Measurements from ENCODE around the gene PTPN20. TPM values are rescaled to one million over a fixed set of nuclear protein-coding genes. Genes with fewer than 3 reads are reported as not detected.

The PTPN20 gene
- total RNA-seq, 1 experiment from 2014 or later, result 13.6 TPM

GRCh38 chr10:47015404-47015803 is 104.2 kb downstream of the PTPN20 start:
- DNase-seq (ENCODE audit: low read depth), result no peak
- in situ Hi-C loops (cut with HindIII; ENCODE audit: low pct_unique_long_range_greater_than_20kb, low sequenced_read_pairs), result no loop called here

- DNase-seq (ENCODE audit: low read depth), result no peak
- in situ Hi-C loops (cut with HindIII; ENCODE audit: low pct_unique_long_range_greater_than_20kb, low sequenced_read_pairs), result no loop called here
Measured at GRCh38 chr10:47016564-47016963, 105.3 kb downstream of the PTPN20 start.

- in situ Hi-C loops (cut with HindIII; ENCODE audit: low pct_unique_long_range_greater_than_20kb, low sequenced_read_pairs), result no loop called here
- no peak for DNase-seq (ENCODE audit: low read depth)
Measured at GRCh38 chr10:47018026-47018735, 107.0 kb downstream of the PTPN20 start.

GRCh38 chr10:47019155-47020145 is 108.2 kb downstream of the PTPN20 start:
- in situ Hi-C loops (cut with HindIII; ENCODE audit: low pct_unique_long_range_greater_than_20kb, low sequenced_read_pairs), result no loop called here
- DNase-seq (ENCODE audit: low read depth), result no peak

GRCh38 chr10:47020471-47020870 is 109.2 kb downstream of the PTPN20 start:
- in situ Hi-C loops (cut with HindIII; ENCODE audit: low pct_unique_long_range_greater_than_20kb, low sequenced_read_pairs), result no loop called here
- no peak for DNase-seq (ENCODE audit: low read depth)

- no peak for DNase-seq (ENCODE audit: low read depth)
- in situ Hi-C loops (cut with HindIII; ENCODE audit: low pct_unique_long_range_greater_than_20kb, low sequenced_read_pairs), result no loop called here
Measured at GRCh38 chr10:47021850-47022249, 110.6 kb downstream of the PTPN20 start.

- DNase-seq (ENCODE audit: low read depth), result no peak
- in situ Hi-C loops (cut with HindIII; ENCODE audit: low pct_unique_long_range_greater_than_20kb, low sequenced_read_pairs), result no loop called here
Measured at GRCh38 chr10:47022311-47023131, 111.3 kb downstream of the PTPN20 start.

GRCh38 chr10:47023237-47024045 is 112.2 kb downstream of the PTPN20 start:
- in situ Hi-C loops (cut with HindIII; ENCODE audit: low pct_unique_long_range_greater_than_20kb, low sequenced_read_pairs), result no loop called here
- DNase-seq (ENCODE audit: low read depth), result no peak

GRCh38 chr10:47024046-47024322 is 112.8 kb downstream of the PTPN20 start:
- DNase-seq (ENCODE audit: low read depth), result no peak
- in situ Hi-C loops (cut with HindIII; ENCODE audit: low pct_unique_long_range_greater_than_20kb, low sequenced_read_pairs), result no loop called here

- DNase-seq (ENCODE audit: low read depth), result peak; percentile 61
- in situ Hi-C loops (cut with HindIII; ENCODE audit: low pct_unique_long_range_greater_than_20kb, low sequenced_read_pairs), result no loop called here
Measured at GRCh38 chr10:47024399-47025252, 113.4 kb downstream of the PTPN20 start.

- in situ Hi-C loops (cut with HindIII; ENCODE audit: low pct_unique_long_range_greater_than_20kb, low sequenced_read_pairs), result no loop called here
- no peak for DNase-seq (ENCODE audit: low read depth)
Measured at GRCh38 chr10:47025253-47025539, 114.0 kb downstream of the PTPN20 start.

- in situ Hi-C loops (cut with HindIII; ENCODE audit: low pct_unique_long_range_greater_than_20kb, low sequenced_read_pairs), result no loop called here
- no peak for DNase-seq (ENCODE audit: low read depth)
Measured at GRCh38 chr10:47025540-47026300, 114.5 kb downstream of the PTPN20 start.

- DNase-seq (ENCODE audit: low read depth), result no peak
- in situ Hi-C loops (cut with HindIII; ENCODE audit: low pct_unique_long_range_greater_than_20kb, low sequenced_read_pairs), result no loop called here
Measured at GRCh38 chr10:47026301-47027107, 115.3 kb downstream of the PTPN20 start.

- in situ Hi-C loops (cut with HindIII; ENCODE audit: low pct_unique_long_range_greater_than_20kb, low sequenced_read_pairs), result no loop called here
- no peak for DNase-seq (ENCODE audit: low read depth)
Measured at GRCh38 chr10:47027108-47027783, 116.0 kb downstream of the PTPN20 start.

- in situ Hi-C loops (cut with HindIII; ENCODE audit: low pct_unique_long_range_greater_than_20kb, low sequenced_read_pairs), result no loop called here
- no peak for DNase-seq (ENCODE audit: low read depth)
Measured at GRCh38 chr10:47027784-47028260, 116.6 kb downstream of the PTPN20 start.

Data from Caki2 (cell line).